Tibial nerve (tissue), 4 donors: ENCODE results near the gene MAPKAPK2. TPM values are rescaled to one million over a fixed set of nuclear protein-coding genes. Genes with fewer than 3 reads are reported as not detected.

Source experiments
- DNase-seq, 2 donors: peaks; one replicate each; pipeline ENCODE4 v3.0.0-alpha.2; 2019; ENCODE audit warnings: low spot score in 2 of 2
- H3K27ac ChIP-seq, 4 donors: fragments of 200-600 bp; sonication (generic) in 3 of 4; one replicate each; pipeline ENCODE4 v1.5.1; 2017 to 2019; ENCODE audit warnings: mild to moderate bottlenecking in 1 of 4
- H3K27me3 ChIP-seq, 2 donors: fragments of 200-600 bp; sonication (generic) in 1 of 2; one replicate each; pipeline versions ENCODE4 v1.5.1 to v1.6.0; 2017 to 2019
- H3K36me3 ChIP-seq, 3 donors: fragments of 200-600 bp; sonication (generic); one replicate each; pipeline ENCODE4 v1.5.1; 2018 to 2019
- H3K4me1 ChIP-seq, 4 donors: fragments of 200-600 bp; sonication (generic) in 3 of 4; one replicate each; pipeline ENCODE4 v1.5.1; 2017 to 2019
- H3K4me3 ChIP-seq, 4 donors: fragments of 200-600 bp; sonication (generic) in 3 of 4; one replicate each; pipeline ENCODE4 v1.5.1; 2017 to 2019; ENCODE audit warnings: mild to moderate bottlenecking in 1 of 4, moderate library complexity in 1 of 4
- H3K9me3 ChIP-seq, 4 donors: fragments of 200-600 bp; sonication (generic) in 3 of 4; one replicate each; pipeline ENCODE4 v1.5.1; 2017 to 2019
- EP300 ChIP-seq, 2 donors: sonication (generic); formaldehyde crosslinking; IDR thresholded peaks; one replicate each; pipeline ENCODE4 v1.6.1; 2017; ENCODE audit warnings: antibody characterized with exemption in 2 of 2, mild to moderate bottlenecking in 1 of 2
- POLR2A ChIP-seq, 2 donors: fragments of 450-650 bp; IDR thresholded peaks; one replicate each; pipeline ENCODE4 v1.6.1; 2017; ENCODE audit warnings: antibody characterized with exemption in 2 of 2, mild to moderate bottlenecking in 2 of 2, moderate library complexity in 2 of 2
- WGBS, 2 donors: methylation state at CpG; one replicate each; pipeline ENCODE4 v1.1.5; 2018; 5-methylcytosine and 5-hydroxymethylcytosine counted together
- total RNA-seq, 4 donors: library from RNA; depleted of rRNA; stranded (reverse); fragments of >200 nt; gene quantifications; one replicate each; pipeline ENCODE4 v1.1.0, GENCODE V29; 2016
- TF ChIP-seq, protein P1 (sequence below), 5 experiments: fragments of 200-600 bp in 3 of 5; fragments of 450-650 bp in 2 of 5; sonication (generic) in 3 of 5; IDR thresholded peaks; one replicate each; pipeline ENCODE4 v1.5.1; 2016 to 2019; ENCODE audit warnings: antibody characterized with exemption in 5 of 5, mild to moderate bottlenecking in 3 of 5, moderate library complexity in 2 of 5

Gene MAPKAPK2
- total RNA-seq, 4 donors from 2014 or later, result 30.6 to 49.5 (median 38.2) TPM

DNA sequence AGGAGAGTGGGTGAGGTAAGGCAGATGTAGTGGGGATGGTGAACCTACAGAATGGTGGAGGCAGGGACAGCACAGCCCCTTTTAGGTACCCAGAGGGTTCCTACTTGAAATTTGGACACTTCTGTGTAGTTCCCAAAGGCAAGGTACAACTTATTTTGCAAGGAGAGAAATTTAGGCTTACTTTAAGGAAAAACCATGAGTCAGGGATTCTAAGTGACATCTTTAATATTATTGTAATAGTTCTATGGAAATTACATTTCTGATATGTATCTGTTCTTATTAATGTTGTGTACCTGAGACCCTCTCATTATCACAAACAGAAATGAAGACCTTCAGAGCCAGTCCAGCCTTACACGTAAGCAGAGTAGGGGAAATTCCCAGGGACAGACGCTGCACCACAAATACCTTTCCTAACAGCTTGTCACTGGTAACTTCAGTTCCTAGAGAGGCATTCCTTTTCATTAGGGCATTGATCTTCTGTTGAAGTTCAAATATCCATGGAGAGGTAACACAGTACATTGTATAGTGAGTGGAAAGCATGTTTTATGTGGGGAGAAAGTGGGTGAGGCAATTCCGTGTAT lies 41.5 kb upstream of the MAPKAPK2 start:
- Histone ChIP-seq H3K27me3 (no peaks in the 10 kb centered on the region), H3K36me3 (peaks cover 0 to 26% (median 0%) of the 10 kb centered on the region in 3 donors), H3K27ac (no peak overlapping the region), H3K9me3 (no peaks in the 10 kb centered on the region), H3K4me1 (no peaks in the 10 kb centered on the region), H3K4me3 (no peak overlapping the region)
- no peak for DNase-seq
- TF ChIP-seq EP300 (IDR thresholded peaks at IDR 0.05), result no peak
- TF ChIP-seq POLR2A (IDR thresholded peaks at IDR 0.05), result no peak
- TF ChIP-seq, protein P1, sequence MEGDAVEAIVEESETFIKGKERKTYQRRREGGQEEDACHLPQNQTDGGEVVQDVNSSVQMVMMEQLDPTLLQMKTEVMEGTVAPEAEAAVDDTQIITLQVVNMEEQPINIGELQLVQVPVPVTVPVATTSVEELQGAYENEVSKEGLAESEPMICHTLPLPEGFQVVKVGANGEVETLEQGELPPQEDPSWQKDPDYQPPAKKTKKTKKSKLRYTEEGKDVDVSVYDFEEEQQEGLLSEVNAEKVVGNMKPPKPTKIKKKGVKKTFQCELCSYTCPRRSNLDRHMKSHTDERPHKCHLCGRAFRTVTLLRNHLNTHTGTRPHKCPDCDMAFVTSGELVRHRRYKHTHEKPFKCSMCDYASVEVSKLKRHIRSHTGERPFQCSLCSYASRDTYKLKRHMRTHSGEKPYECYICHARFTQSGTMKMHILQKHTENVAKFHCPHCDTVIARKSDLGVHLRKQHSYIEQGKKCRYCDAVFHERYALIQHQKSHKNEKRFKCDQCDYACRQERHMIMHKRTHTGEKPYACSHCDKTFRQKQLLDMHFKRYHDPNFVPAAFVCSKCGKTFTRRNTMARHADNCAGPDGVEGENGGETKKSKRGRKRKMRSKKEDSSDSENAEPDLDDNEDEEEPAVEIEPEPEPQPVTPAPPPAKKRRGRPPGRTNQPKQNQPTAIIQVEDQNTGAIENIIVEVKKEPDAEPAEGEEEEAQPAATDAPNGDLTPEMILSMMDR (IDR thresholded peaks at IDR 0.05), result no peak
- 87 to 89% methylated on average over 3 of the region's 3 CpGs for WGBS, 2 donors

GRCh38 chr1:206646504-206646903 lies 38.2 kb upstream of the MAPKAPK2 start:
- DNase-seq, result no peak
- Histone ChIP-seq H3K27ac (no peak overlapping the region), H3K4me3 (no peak overlapping the region), H3K36me3 (peaks cover 0 to 40% (median 0%) of the 10 kb centered on the region in 3 donors), H3K4me1 (no peaks in the 10 kb centered on the region), H3K27me3 (no peaks in the 10 kb centered on the region), H3K9me3 (no peaks in the 10 kb centered on the region)
- TF ChIP-seq POLR2A (IDR thresholded peaks at IDR 0.05) (no peak), EP300 (IDR thresholded peaks at IDR 0.05) (no peak)
- TF ChIP-seq, protein P1 (IDR thresholded peaks at IDR 0.05), result no peak
- 88 to 100% methylated on average over 1 of the region's 1 CpG for WGBS, 2 donors

DNA sequence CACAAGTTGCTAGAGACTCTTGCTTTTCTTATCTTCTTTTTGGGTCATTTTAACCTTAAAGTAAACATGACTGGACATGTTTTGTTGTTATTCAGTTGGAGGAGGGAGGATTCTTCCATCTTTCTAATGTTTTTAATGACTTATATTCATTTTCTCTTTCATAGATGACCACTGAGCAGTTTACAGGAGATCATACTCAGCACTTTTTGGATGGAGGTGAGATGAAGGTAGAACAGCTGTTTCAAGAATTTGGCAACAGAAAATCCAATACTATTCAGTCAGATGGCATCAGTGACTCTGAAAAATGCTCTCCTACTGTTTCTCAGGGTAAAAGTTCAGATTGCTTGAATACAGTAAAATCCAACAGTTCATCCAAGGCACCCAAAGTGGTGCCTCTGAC lies 37.5 kb upstream of the MAPKAPK2 start:
- Histone ChIP-seq H3K27ac (no peak overlapping the region), H3K4me3 (no peak overlapping the region), H3K36me3 (peaks cover 0 to 40% (median 0%) of the 10 kb centered on the region in 3 donors), H3K27me3 (no peaks in the 10 kb centered on the region), H3K9me3 (no peaks in the 10 kb centered on the region), H3K4me1 (no peaks in the 10 kb centered on the region)
- TF ChIP-seq, protein P1 (IDR thresholded peaks at IDR 0.05), result no peak
- no peak for TF ChIP-seq EP300 (IDR thresholded peaks at IDR 0.05)
- no peak for TF ChIP-seq POLR2A (IDR thresholded peaks at IDR 0.05)
- DNase-seq, result no peak

DNA sequence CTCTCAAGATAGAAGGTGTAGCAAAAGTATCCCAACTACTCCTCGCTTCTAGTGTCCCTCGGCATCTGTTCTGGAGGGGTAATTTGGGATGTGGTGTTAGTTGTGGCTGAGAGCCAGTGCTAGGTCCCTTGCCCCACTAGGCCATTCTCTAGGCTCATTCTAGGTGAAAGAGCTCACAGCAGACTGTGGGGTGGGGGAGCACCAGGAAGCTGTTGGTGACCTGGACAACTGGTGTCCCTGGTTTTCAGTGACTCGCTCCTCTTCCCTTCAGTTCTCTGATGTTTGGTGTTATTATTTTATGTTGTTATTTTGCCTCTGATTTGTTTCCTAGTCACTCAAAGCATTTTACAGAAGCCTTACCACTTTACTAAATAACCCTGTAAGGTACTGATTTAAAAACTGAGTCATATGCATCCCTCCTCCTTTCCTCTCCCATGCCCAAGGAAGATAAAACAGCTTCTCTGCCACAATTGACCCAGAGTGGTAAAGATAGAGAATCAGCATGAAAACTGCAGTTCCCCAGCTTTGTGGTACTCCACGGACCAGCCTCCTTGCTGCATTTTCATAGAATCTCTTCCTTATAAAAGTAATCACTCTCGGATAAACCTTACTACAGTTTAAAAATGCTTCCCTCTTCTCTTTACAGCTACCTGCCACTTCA lies 35.3 kb upstream of the MAPKAPK2 start:
- Histone ChIP-seq H3K4me1 (no peaks in the 10 kb centered on the region), H3K27ac (no peak overlapping the region), H3K36me3 (peaks cover 0 to 28% (median 0%) of the 10 kb centered on the region in 3 donors), H3K9me3 (no peaks in the 10 kb centered on the region), H3K4me3 (no peak overlapping the region), H3K27me3 (no peaks in the 10 kb centered on the region)
- DNase-seq, result no peak
- WGBS, 2 donors, result 81% methylated on average over 5 of the region's 5 CpGs
- no peak for TF ChIP-seq POLR2A (IDR thresholded peaks at IDR 0.05)
- TF ChIP-seq, protein P1 (IDR thresholded peaks at IDR 0.05), result no peak
- no peak for TF ChIP-seq EP300 (IDR thresholded peaks at IDR 0.05)

- H3K27me3 ChIP-seq, result no peaks in the 10 kb centered on the region
- H3K4me3 ChIP-seq, result no peak overlapping the region
- peaks cover 0 to 25% (median 0%) of the 10 kb centered on the region in 3 donors for H3K36me3 ChIP-seq
- no peak overlapping the region for H3K27ac ChIP-seq
- no peak for DNase-seq
- WGBS, 2 donors, result 94 to 96% methylated on average over 3 of the region's 3 CpGs
- no peaks in the 10 kb centered on the region for H3K4me1 ChIP-seq
- TF ChIP-seq, protein P1 (IDR thresholded peaks at IDR 0.05), result no peak
- TF ChIP-seq EP300 (IDR thresholded peaks at IDR 0.05), result no peak
- TF ChIP-seq POLR2A (IDR thresholded peaks at IDR 0.05), result no peak
- no peaks in the 10 kb centered on the region for H3K9me3 ChIP-seq
These were observed 33.7 kb upstream of the MAPKAPK2 start for GRCh38 chr1:206651014-206651413.
